Cardiac muscle cell (in vitro differentiated cells and primary cell): ENCODE data around the gene CACNA1A. TPM values are rescaled to one million over a fixed set of nuclear protein-coding genes. Genes with fewer than 3 reads are reported as not detected.

Source experiments
- DNase-seq, 2 donors: peaks; one replicate each; pipeline versions ENCODE4 v3.0.0 to v3.0.0-alpha.2; 2010 to 2017; ENCODE audit warnings: low read depth in 1 of 2, low spot score in 1 of 2
- H3K27ac ChIP-seq: fragments of 200-600 bp; sonication (generic); 2 replicates; pipeline ENCODE4 v1.5.1; 2016
- H3K27me3 ChIP-seq: fragments of 200-600 bp; sonication (generic); 2 replicates; pipeline ENCODE4 v1.6.0; 2016; ENCODE audit warnings: control low read depth
- H3K36me3 ChIP-seq: fragments of 200-600 bp; sonication (generic); 2 replicates; pipeline ENCODE4 v1.5.1; 2016; ENCODE audit warnings: control low read depth
- H3K4me1 ChIP-seq: fragments of 200-600 bp; sonication (generic); 2 replicates; pipeline ENCODE4 v1.8.1; 2017; ENCODE audit warnings: low read depth, mild to moderate bottlenecking, mixed run types
- H3K4me3 ChIP-seq: fragments of 200-600 bp; sonication (generic); 2 replicates; pipeline ENCODE4 v1.5.1; 2016; ENCODE audit warnings: mild to moderate bottlenecking
- H3K9me3 ChIP-seq: fragments of 200-600 bp; sonication (generic); 2 replicates; pipeline ENCODE4 v1.5.1; 2017; ENCODE audit warnings: low read depth, mild to moderate bottlenecking, control low read depth
- CTCF ChIP-seq: IDR thresholded peaks from 2 replicates; pipeline ENCODE4 v1.5.1; 2012; ENCODE audit warnings: low read depth, mild to moderate bottlenecking, low read length
- polyA plus RNA-seq: library from polyadenylated mRNA; unstranded; fragments of >200 nt; fragmentation: Nextera tagmentation; extraction: Ambion mirVana; gene quantifications from 2 replicates; pipeline ENCODE4 v1.2.1, GENCODE V29; 2016
- total RNA-seq: library from RNA; depleted of rRNA; stranded (reverse); fragments of >200 nt; gene quantifications from 2 replicates; pipeline ENCODE4 v1.2.3, GENCODE V29; 2016

CACNA1A gene
- total and polyA plus RNA-seq, 2 experiments from 2014 or later = 5.6 to 6.8 TPM

GRCh38 chr19:13241231-13242104 lies 264.8 kb downstream of the CACNA1A start:
- no peaks in the 10 kb centered on the region for H3K36me3 ChIP-seq
- H3K4me1 ChIP-seq = no peaks in the 10 kb centered on the region
- no peak overlapping the region for H3K27ac ChIP-seq
- DNase-seq = no peak
- H3K9me3 ChIP-seq = no peaks in the 10 kb centered on the region
- no peak overlapping the region for H3K4me3 ChIP-seq
- TF ChIP-seq CTCF = no peak
- H3K27me3 ChIP-seq = no peaks in the 10 kb centered on the region

DNA sequence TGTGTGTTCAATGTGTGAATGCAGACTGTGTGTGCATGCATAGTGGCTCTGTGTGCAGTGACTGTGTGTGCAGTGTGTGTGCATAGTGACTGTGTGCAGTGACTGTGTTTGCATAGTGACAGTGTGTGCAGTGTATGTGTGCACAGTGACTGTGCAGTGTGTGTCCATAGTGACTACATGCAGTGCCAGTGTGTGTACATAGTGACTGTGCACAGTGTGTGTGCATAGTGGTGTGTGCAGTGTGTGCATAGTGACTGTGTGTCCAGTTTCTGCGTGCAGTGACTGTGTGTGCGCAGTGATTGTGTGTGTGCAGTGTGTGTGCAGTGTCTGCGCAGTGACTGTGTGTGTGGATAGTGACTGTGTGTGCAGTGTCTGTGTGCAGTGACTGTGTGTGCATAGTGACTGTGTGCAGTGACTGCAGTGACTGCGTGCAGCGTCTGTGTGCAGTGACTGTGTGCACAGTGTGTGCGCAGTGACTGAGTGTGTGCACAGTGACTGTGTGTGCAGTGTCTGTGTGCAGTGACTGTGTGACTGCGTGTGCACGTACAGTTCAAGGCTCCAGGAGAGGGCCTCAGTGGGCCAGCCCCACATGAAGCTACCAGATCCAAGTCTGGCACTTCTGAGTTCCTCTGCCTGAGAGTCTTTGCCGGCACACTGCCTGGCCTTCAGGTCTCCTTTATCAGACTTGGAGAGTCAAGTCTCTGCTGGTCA lies 265.8 kb downstream of the CACNA1A start:
- Histone ChIP-seq H3K4me1 (no peaks in the 10 kb centered on the region), H3K27ac (no peak overlapping the region), H3K36me3 (no peaks in the 10 kb centered on the region), H3K9me3 (no peaks in the 10 kb centered on the region), H3K4me3 (no peak overlapping the region), H3K27me3 (no peaks in the 10 kb centered on the region)
- DNase-seq = no peak
- TF ChIP-seq CTCF = no peak

DNA sequence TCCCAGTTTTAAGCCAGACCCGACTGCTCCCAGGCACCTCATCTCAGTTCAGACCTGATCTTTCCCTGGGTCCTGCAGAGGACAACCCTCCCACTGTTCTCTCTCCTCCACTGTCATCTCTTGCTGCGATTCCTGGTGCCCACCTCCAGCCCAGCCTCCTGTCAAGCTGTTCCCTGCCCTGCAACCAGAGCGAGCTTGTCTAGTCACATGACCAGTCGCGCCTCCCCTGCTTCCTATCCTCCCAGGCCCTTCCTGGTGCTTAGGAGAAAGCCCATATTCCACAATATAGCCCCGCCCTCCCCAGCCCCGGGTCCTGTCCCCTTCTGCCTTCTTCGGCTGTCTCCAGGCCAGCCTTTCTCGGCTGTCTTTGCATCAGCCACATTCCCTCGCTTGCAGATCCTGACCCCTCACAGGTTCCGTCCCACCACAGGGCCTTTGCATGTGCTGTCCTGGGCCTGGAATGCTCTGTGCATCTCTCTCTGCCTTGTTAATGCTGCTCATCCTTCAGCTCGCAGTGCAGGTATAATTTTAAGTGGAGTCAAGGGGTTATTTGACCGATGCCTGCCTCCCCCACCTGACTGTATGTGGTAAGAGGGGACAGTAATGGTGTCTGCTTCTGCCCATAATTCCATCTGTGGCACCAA lies 267.3 kb downstream of the CACNA1A start:
- no peaks in the 10 kb centered on the region for H3K9me3 ChIP-seq
- H3K27ac ChIP-seq = no peak overlapping the region
- TF ChIP-seq CTCF = no peak
- no peaks in the 10 kb centered on the region for H3K4me1 ChIP-seq
- no peaks in the 10 kb centered on the region for H3K36me3 ChIP-seq
- DNase-seq = no peak
- H3K4me3 ChIP-seq = no peak overlapping the region
- no peaks in the 10 kb centered on the region for H3K27me3 ChIP-seq

DNA sequence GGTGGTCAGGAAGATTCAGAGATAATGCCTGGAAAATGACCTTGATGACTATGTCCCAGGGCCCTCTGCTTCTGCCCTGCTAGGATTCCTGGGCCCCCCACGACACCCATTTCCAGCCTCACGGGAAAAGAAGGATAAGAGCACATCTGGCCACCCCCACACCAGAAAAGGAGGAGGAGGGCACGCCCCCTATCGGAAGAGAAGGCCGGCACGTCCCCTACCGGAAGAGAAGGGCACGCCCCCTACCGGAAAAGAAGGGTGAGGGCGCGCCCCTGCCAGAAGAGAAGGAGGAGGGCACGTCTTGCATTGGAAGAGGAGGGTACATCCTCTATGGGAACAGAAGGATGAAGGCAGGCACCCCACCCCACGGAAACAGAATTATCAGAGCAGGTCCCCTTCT lies 271.8 kb downstream of the CACNA1A start:
- no peak overlapping the region for H3K27ac ChIP-seq
- TF ChIP-seq CTCF = peak; percentile 55

GRCh38 chr19:13231663-13232062 lies 274.6 kb downstream of the CACNA1A start:
- H3K27me3 ChIP-seq = no peaks in the 10 kb centered on the region
- no peak for TF ChIP-seq CTCF
- H3K4me3 ChIP-seq = no peak overlapping the region
- H3K27ac ChIP-seq = no peak overlapping the region
- DNase-seq = no peak
- H3K4me1 ChIP-seq = no peaks in the 10 kb centered on the region
- H3K36me3 ChIP-seq = no peaks in the 10 kb centered on the region
- no peaks in the 10 kb centered on the region for H3K9me3 ChIP-seq

More for the DNA sequence above, 271.8 kb downstream of the CACNA1A start:
- Histone ChIP-seq H3K9me3 (no peaks in the 10 kb centered on the region), H3K36me3 (no peaks in the 10 kb centered on the region), H3K27me3 (no peaks in the 10 kb centered on the region), H3K4me1 (no peaks in the 10 kb centered on the region), H3K4me3 (no peak overlapping the region)
- DNase-seq = peak; percentile 41 to 44
